ENCODE measurements around the gene TTC34. TPM values are rescaled to one million over a fixed set of nuclear protein-coding genes. Genes with fewer than 3 reads are reported as not detected.
"Not testable (repeated sequence)": the region's sequence is repeated elsewhere in the genome, so short reads cannot be mapped to it uniquely, and the experiment has no call there.

TTC34 gene
- total and polyA plus RNA-seq, 2 donors (not counting 1 experiment from before 2014, with no cell fraction given), result 0.05 to 0.17 TPM

DNA sequence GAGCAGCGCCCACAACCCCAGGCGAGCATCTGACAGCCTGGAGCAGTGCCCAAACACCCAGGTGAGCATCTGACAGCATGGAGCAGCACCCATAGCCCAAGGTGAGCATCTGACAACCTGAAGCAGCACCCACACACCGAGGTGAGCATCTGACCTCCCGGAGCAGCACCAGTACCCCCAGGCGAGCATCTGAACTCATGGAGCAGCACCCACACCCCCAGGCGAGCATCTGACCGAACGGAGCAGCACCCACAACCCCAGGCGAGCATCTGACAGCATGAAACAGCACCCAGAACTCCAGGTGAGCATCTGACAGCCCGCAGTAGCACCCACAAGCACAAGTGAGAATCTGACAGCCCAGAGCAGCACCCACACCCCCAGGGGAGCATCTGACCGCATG, 129.8 kb downstream of the TTC34 start:
- H3K9ac ChIP-seq (ENCODE audit: insufficient read depth, low read length); H3K9me3 ChIP-seq (ENCODE audit: control insufficient read depth, insufficient read depth, low read depth, low read length); H3K4me3 ChIP-seq (replicated peaks in 1 of 4; ENCODE audit: control extremely low read depth in 1 of 4, insufficient read depth in 1 of 4, low read depth in 3 of 4, low read length in 4 of 4); H3K36me3 ChIP-seq (ENCODE audit: control insufficient read depth, insufficient read depth, low read length); H3K27me3 ChIP-seq (ENCODE audit: control insufficient read depth, insufficient read depth, low read length); H2AFZ ChIP-seq (ENCODE audit: low read length); DNase-seq (ENCODE audit: low read depth in 2 of 2); H3K27ac ChIP-seq (ENCODE audit: insufficient read depth, low read length); H3K4me2 ChIP-seq (ENCODE audit: extremely low read depth, insufficient read depth, low read length); H4K20me1 ChIP-seq (ENCODE audit: control insufficient read depth, extremely low read depth, insufficient read depth, low read length); H3K4me1 ChIP-seq (ENCODE audit: control insufficient read depth, extremely low read depth, insufficient read depth, low read length); H3K79me2 ChIP-seq (ENCODE audit: control insufficient read depth, insufficient read depth, low read length): not testable (repeated sequence)

GRCh38 chr1:2659806-2660205, 141.7 kb downstream of the TTC34 start:
- H3K9me3 ChIP-seq (ENCODE audit: control insufficient read depth, insufficient read depth, low read depth, low read length); H3K9ac ChIP-seq (ENCODE audit: insufficient read depth, low read length); H3K27ac ChIP-seq (ENCODE audit: insufficient read depth, low read length); H3K4me3 ChIP-seq (replicated peaks in 1 of 4; ENCODE audit: control extremely low read depth in 1 of 4, insufficient read depth in 1 of 4, low read depth in 3 of 4, low read length in 4 of 4); H3K79me2 ChIP-seq (ENCODE audit: control insufficient read depth, insufficient read depth, low read length); H3K4me2 ChIP-seq (ENCODE audit: extremely low read depth, insufficient read depth, low read length); H2AFZ ChIP-seq (ENCODE audit: low read length); H4K20me1 ChIP-seq (ENCODE audit: control insufficient read depth, extremely low read depth, insufficient read depth, low read length); H3K36me3 ChIP-seq (ENCODE audit: control insufficient read depth, insufficient read depth, low read length); H3K27me3 ChIP-seq (ENCODE audit: control insufficient read depth, insufficient read depth, low read length); DNase-seq (ENCODE audit: low read depth in 2 of 2); H3K4me1 ChIP-seq (ENCODE audit: control insufficient read depth, extremely low read depth, insufficient read depth, low read length): not testable (repeated sequence)

GRCh38 chr1:2657909-2658308, 143.6 kb downstream of the TTC34 start:
- not testable (repeated sequence) for DNase-seq (ENCODE audit: low read depth in 2 of 2); H3K27ac ChIP-seq (ENCODE audit: insufficient read depth, low read length); H3K9ac ChIP-seq (ENCODE audit: insufficient read depth, low read length); H3K79me2 ChIP-seq (ENCODE audit: control insufficient read depth, insufficient read depth, low read length); H3K4me3 ChIP-seq (replicated peaks in 1 of 4; ENCODE audit: control extremely low read depth in 1 of 4, insufficient read depth in 1 of 4, low read depth in 3 of 4, low read length in 4 of 4); H3K27me3 ChIP-seq (ENCODE audit: control insufficient read depth, insufficient read depth, low read length); H4K20me1 ChIP-seq (ENCODE audit: control insufficient read depth, extremely low read depth, insufficient read depth, low read length); H3K36me3 ChIP-seq (ENCODE audit: control insufficient read depth, insufficient read depth, low read length); H2AFZ ChIP-seq (ENCODE audit: low read length); H3K4me1 ChIP-seq (ENCODE audit: control insufficient read depth, extremely low read depth, insufficient read depth, low read length); H3K4me2 ChIP-seq (ENCODE audit: extremely low read depth, insufficient read depth, low read length)
- peaks cover 18% of the 10 kb centered on the region for H3K9me3 ChIP-seq (ENCODE audit: control insufficient read depth, insufficient read depth, low read depth, low read length)

DNA sequence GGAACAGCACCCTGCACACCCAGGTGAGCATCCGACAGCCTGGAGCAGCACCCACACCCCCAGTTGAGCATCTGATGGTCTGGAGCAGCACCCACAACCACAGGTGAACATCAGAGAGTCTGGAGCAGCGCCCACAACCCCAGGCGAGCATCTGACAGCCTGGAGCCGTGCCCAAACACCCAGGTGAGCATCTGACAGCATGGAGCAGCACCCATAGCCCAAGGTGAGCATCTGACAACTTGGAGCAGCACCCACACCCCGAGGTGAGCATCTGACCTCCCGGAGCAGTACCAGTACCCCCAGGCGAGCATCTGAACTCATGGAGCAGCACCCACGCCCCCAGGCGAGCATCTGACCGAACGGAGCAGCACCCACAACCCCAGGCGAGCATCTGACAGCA, 144.4 kb downstream of the TTC34 start:
- H3K9ac ChIP-seq (ENCODE audit: insufficient read depth, low read length); H4K20me1 ChIP-seq (ENCODE audit: control insufficient read depth, extremely low read depth, insufficient read depth, low read length); H3K4me2 ChIP-seq (ENCODE audit: extremely low read depth, insufficient read depth, low read length); H3K27me3 ChIP-seq (ENCODE audit: control insufficient read depth, insufficient read depth, low read length); H3K4me3 ChIP-seq (replicated peaks in 1 of 4; ENCODE audit: control extremely low read depth in 1 of 4, insufficient read depth in 1 of 4, low read depth in 3 of 4, low read length in 4 of 4); H2AFZ ChIP-seq (ENCODE audit: low read length); H3K4me1 ChIP-seq (ENCODE audit: control insufficient read depth, extremely low read depth, insufficient read depth, low read length); DNase-seq (ENCODE audit: low read depth in 2 of 2); H3K36me3 ChIP-seq (ENCODE audit: control insufficient read depth, insufficient read depth, low read length); H3K27ac ChIP-seq (ENCODE audit: insufficient read depth, low read length); H3K79me2 ChIP-seq (ENCODE audit: control insufficient read depth, insufficient read depth, low read length): not testable (repeated sequence)
- peaks cover 24% of the 10 kb centered on the region for H3K9me3 ChIP-seq (ENCODE audit: control insufficient read depth, insufficient read depth, low read depth, low read length)

DNA sequence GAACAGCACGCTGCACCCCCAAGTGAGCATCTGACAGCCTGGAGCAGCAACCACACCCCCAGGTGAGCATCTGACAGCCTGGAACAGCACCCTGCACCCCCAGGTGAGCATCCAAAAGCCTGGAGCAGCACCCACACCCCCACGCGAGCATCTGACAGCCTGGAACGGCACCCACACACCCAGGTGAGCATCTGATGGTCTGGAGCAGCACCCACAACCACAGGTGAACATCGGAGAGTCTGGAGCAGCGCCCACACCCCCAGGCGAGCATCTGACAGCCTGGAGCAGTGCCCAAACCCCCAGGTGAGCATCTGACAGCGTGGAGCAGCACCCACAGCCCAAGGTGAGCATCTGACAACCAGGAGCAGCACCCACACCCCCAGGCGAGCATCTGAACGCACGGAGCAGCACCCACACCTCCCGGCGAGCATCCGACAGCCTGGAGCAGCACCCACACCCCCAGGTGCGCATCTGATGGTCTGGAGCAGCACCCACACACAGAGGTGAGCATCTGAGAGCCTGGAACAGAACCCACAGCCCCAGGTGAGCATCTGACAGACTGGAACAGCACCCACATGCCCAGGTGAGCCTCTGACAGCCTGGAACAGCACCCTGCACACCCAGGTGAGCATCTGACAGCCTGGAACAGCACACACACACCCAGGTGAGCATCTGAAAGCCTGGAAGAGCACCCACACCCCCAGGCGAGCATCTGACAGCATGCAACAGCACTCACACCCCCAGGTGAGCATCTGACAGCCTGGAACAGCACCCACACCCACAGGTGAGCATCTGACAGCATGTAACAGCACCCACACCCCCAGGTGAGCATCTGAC, 145.7 kb downstream of the TTC34 start:
- not testable (repeated sequence) for DNase-seq (ENCODE audit: low read depth in 2 of 2); H3K4me2 ChIP-seq (ENCODE audit: extremely low read depth, insufficient read depth, low read length); H3K36me3 ChIP-seq (ENCODE audit: control insufficient read depth, insufficient read depth, low read length); H3K4me1 ChIP-seq (ENCODE audit: control insufficient read depth, extremely low read depth, insufficient read depth, low read length); H3K4me3 ChIP-seq (replicated peaks in 1 of 4; ENCODE audit: control extremely low read depth in 1 of 4, insufficient read depth in 1 of 4, low read depth in 3 of 4, low read length in 4 of 4); H3K27me3 ChIP-seq (ENCODE audit: control insufficient read depth, insufficient read depth, low read length); H3K79me2 ChIP-seq (ENCODE audit: control insufficient read depth, insufficient read depth, low read length); H3K27ac ChIP-seq (ENCODE audit: insufficient read depth, low read length); H2AFZ ChIP-seq (ENCODE audit: low read length); H3K9ac ChIP-seq (ENCODE audit: insufficient read depth, low read length); H4K20me1 ChIP-seq (ENCODE audit: control insufficient read depth, extremely low read depth, insufficient read depth, low read length)
- H3K9me3 ChIP-seq (ENCODE audit: control insufficient read depth, insufficient read depth, low read depth, low read length), result peaks cover 24% of the 10 kb centered on the region

DNA sequence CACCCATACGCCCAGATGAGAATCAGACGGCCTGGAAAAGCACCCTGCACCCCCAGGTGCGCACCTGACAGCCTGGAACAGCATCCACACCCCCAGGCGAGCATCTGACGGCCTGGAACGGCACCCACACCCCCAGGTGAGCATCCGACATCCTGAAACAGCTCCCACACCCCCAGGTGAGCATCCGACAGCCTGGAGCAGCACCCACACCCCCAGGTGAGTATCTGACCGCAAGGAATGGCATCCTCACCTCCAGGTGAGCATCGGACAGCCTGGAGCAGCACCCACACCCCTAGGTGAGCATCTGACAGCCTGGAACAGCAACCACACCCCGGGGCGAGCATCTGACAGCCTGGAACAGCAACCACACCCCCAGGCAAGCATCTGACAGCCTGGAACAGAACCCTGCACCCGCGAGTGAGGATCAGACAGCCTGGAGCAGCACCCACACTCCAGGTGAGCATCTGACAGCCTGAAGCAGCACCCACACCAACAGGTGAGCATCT, 147.0 kb downstream of the TTC34 start:
- H3K27ac ChIP-seq (ENCODE audit: insufficient read depth, low read length); H2AFZ ChIP-seq (ENCODE audit: low read length); H3K9ac ChIP-seq (ENCODE audit: insufficient read depth, low read length); H3K27me3 ChIP-seq (ENCODE audit: control insufficient read depth, insufficient read depth, low read length); H3K36me3 ChIP-seq (ENCODE audit: control insufficient read depth, insufficient read depth, low read length); H3K4me2 ChIP-seq (ENCODE audit: extremely low read depth, insufficient read depth, low read length); H3K4me1 ChIP-seq (ENCODE audit: control insufficient read depth, extremely low read depth, insufficient read depth, low read length); H3K4me3 ChIP-seq (replicated peaks in 1 of 4; ENCODE audit: control extremely low read depth in 1 of 4, insufficient read depth in 1 of 4, low read depth in 3 of 4, low read length in 4 of 4); H3K79me2 ChIP-seq (ENCODE audit: control insufficient read depth, insufficient read depth, low read length); DNase-seq (ENCODE audit: low read depth in 2 of 2); H4K20me1 ChIP-seq (ENCODE audit: control insufficient read depth, extremely low read depth, insufficient read depth, low read length): not testable (repeated sequence)
- H3K9me3 ChIP-seq (ENCODE audit: control insufficient read depth, insufficient read depth, low read depth, low read length), result peaks cover 24% of the 10 kb centered on the region

Data from fibroblast of lung (primary cell).